SK-N-MC (cell line): ENCODE measurements around the gene SYS1.
A peak's percentile ranks its signal among the peaks of the same experiment; 100 is the strongest.
"Not testable (repeated sequence)": the region's sequence is repeated elsewhere in the genome, so short reads cannot be mapped to it uniquely, and the experiment has no call there.

Experiments
- DNase-seq: peaks from one replicate; pipeline ENCODE4 v3.0.0-alpha.2; 2011; ENCODE audit warnings: low read depth, low spot score
- H3K27ac ChIP-seq: fragments of 200-600 bp; sonication (generic); 2 replicates; pipeline ENCODE4 v1.5.1; 2016; ENCODE audit warnings: mixed run types
- H3K36me3 ChIP-seq: fragments of 200-600 bp; sonication (generic); 2 replicates; pipeline ENCODE4 v1.6.1; 2017; ENCODE audit warnings: antibody characterized with exemption, low read length, mixed read lengths; ENCODE audit not compliant: insufficient read depth
- H3K4me3 ChIP-seq: fragments of 200-600 bp; sonication (generic); 2 replicates; pipeline ENCODE4 v1.5.1; 2016
- H3K9ac ChIP-seq: fragments of 200-600 bp; sonication (generic); 2 replicates; pipeline ENCODE4 v1.8.0; 2017; ENCODE audit warnings: mixed run types, mixed read lengths; ENCODE audit not compliant: insufficient read length
- H3K9me3 ChIP-seq: fragments of 200-600 bp; sonication (generic); 2 replicates; pipeline ENCODE4 v1.6.1; 2017; ENCODE audit warnings: low read depth, mild to moderate bottlenecking, antibody characterized with exemption, low read length, moderate library complexity, mixed read lengths
- EZH2 ChIP-seq: fragments of 200-600 bp; sonication (generic); IDR thresholded peaks from one replicate; pipeline ENCODE4 v1.6.1; 2017; ENCODE audit warnings: antibody characterized with exemption
- FOXP2 ChIP-seq: optimal IDR thresholded peaks from 2 replicates; pipeline ENCODE3; 2011; ENCODE audit warnings: mild to moderate bottlenecking, moderate library complexity; ENCODE audit not compliant: insufficient read depth; ENCODE audit errors: extremely low read length, control extremely low read depth
- POLR2AphosphoS5 ChIP-seq: IDR thresholded peaks from 2 replicates; pipeline ENCODE4 v1.6.1; 2012; ENCODE audit warnings: mild to moderate bottlenecking, low read depth, low read length, borderline replicate concordance

SYS1 gene

DNA sequence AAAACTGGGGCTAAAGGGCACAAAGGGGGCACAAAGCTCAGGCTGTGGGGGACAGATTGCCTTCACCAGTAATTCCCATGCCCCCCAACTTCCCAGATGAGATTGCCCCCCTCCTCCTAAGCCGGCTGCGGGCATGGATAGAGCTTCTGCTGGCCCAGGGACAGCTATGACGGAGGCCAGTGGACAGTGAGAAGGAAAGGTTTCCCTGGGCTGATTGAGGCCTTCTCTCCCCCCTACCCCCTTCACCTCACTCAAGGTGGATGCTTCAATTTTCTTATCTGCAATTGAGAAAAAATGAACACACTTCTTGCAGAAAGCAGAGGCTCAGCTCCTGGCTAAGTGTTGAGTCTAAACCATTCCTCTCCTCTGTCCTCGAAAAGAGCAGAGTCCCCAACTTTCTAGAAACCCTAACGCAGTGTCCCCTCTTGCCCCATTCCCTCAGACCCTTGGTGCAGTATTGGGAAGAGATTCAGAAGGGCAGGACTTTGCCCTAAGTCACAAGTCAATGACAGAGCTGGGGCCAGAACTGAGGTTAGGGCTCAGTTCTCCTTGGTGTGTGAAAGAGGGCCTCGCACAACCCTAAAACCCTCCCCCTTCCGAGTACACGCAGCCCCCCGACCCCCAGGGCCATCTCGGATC is 15.5 kb upstream of the SYS1 start:
- H3K9ac ChIP-seq = peak overlapping the region; percentile 86
- no peak overlapping the region for H3K27ac ChIP-seq
- no peaks in the 10 kb centered on the region for H3K9me3 ChIP-seq
- H3K4me3 ChIP-seq = peak overlapping the region; percentile 90
- no peak for DNase-seq
- TF ChIP-seq FOXP2 = no peak
- no peak for TF ChIP-seq POLR2AphosphoS5
- TF ChIP-seq EZH2 = no peak
- H3K36me3 ChIP-seq = no peaks in the 10 kb centered on the region

DNA sequence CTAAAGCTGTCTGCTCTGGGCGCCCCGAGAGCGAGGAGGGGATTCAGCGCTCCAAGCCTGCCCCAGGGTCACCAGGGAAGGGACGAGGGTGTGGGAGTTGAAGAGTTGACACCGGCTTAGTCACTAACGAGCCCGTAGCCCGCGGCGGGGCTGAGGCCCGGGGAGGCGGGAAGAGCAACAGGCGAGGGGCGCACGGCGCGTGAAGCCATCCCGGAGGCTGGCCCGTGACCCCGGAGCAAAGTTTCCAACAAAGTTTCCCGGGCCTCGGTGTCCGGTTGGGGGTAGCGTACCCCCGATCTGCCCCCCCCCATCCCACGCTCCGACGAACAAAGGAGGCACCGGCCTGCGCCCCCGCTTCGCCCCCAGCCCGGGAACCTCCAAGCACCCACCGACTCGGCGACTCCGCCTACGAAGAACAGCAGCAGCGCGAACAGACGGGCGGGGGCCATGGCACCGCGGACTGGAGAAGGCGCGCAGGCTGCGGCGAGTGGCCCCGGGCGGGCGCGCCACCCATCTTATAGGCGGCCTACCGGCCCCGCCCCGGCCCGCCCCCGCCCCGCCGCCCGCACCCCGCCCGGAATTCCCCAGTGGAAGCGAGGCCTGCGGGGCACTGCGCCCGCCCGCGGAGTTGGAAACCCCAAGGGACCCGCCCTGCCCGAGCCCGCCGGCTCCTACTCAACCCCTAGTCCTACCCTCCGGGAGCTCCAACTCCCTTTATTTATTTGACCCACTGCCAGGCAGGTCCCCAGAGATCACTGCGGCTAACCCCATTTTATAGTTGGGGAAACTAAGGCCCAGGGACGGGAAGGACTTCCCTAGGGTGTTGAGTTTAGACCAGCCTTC is 14.8 kb upstream of the SYS1 start, which contains the start of gene SDC4:
Gene SDC4, minus strand, starts transcription at position 489 of the 843 bp plus-strand sequence. Its CDS starts 40 bp downstream, at position 449.
- peak within 1 kb of the TSS; percentile 90 for H3K4me3 ChIP-seq
- peak within 1 kb of the TSS; percentile 86 for H3K9ac ChIP-seq
- H3K27ac ChIP-seq = peak within 1 kb of the TSS; percentile 70; the same call in 1 of the 2 replicates
- no peaks in the 10 kb centered on the region for H3K9me3 ChIP-seq
- no peaks in the 10 kb centered on the region for H3K36me3 ChIP-seq
- TF ChIP-seq EZH2 = no peak
- peak; percentile 97 for TF ChIP-seq POLR2AphosphoS5
- TF ChIP-seq FOXP2 = peak; percentile 31
- DNase-seq = no peak

DNA sequence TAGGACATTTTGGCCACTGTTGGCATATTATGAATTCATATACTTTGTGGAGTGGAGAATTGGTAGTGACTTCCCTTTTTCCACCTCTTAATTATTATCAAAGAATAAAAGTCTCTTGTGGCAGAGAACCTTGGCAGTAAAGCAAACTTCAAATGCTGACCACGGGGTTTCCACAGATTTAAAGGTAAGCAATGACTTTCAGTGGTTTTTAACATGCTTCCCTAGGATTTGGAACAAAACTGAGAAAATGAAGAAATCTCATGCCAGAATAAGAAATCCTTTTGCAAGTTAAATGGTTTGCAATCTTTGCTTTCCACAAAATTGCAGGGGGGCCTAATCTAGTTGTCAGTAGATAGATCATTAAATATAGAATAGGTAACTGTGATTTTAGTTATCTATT is 12.7 kb upstream of the SYS1 start:
- H3K9ac ChIP-seq = no peak overlapping the region
- no peak for DNase-seq
- H3K4me3 ChIP-seq = no peak overlapping the region

DNA sequence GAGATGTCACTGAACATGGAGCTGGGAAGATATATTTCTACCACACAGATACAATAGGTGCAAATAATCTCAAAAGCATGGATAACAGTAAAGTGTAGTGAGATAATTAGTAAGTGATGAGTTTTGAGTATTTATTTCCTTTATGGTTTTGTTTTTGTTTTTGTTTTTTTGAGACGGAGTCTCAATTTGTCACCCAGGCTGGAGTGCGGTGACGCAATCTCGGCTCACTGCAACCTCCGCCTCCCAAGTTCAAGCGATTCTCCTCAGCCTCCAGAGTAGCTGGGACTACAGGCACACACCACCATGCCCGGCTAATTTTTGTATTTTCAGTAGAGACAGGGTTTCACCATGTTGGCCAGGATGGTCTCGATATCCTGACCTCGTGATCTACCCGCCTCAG is 12.2 kb upstream of the SYS1 start:
- H3K9ac ChIP-seq, H3K4me3 ChIP-seq, H3K36me3 ChIP-seq, H3K27ac ChIP-seq, H3K9me3 ChIP-seq, DNase-seq: not testable (repeated sequence)

More for the DNA sequence above, 12.7 kb upstream of the SYS1 start:
- H3K9me3 ChIP-seq = no peaks in the 10 kb centered on the region
- H3K27ac ChIP-seq = 0 out of 2 replicates have a peak overlapping the region, but pooled peaks have one; percentile 1
- H3K36me3 ChIP-seq = no peaks in the 10 kb centered on the region
- no peak for TF ChIP-seq FOXP2
- TF ChIP-seq EZH2 = no peak
- no peak for TF ChIP-seq POLR2AphosphoS5

DNA sequence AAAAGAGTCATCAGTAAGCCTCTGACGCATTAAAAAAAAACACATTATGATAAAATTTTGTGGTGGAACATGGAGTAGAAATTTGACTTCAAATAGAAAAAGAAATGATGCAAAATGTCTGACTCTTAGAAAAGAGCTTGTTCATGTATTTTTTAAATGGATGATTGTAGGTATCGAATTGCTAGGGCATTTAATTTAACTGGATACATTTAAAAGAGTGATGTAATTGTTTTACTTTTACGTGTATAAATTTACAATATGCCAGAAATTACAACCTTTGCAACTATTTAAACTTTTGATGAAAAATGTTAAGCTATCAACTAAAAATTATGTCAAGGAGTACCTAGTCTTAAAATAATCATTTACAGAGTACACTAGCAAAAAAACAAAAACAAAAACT is 10.2 kb upstream of the SYS1 start:
- no peaks in the 10 kb centered on the region for H3K36me3 ChIP-seq
- TF ChIP-seq FOXP2 (no peak), POLR2AphosphoS5 (no peak), EZH2 (no peak)
- H3K27ac ChIP-seq = no peak overlapping the region
- no peaks in the 10 kb centered on the region for H3K9me3 ChIP-seq
- no peak overlapping the region for H3K4me3 ChIP-seq
- no peak for DNase-seq
- no peak overlapping the region for H3K9ac ChIP-seq

DNA sequence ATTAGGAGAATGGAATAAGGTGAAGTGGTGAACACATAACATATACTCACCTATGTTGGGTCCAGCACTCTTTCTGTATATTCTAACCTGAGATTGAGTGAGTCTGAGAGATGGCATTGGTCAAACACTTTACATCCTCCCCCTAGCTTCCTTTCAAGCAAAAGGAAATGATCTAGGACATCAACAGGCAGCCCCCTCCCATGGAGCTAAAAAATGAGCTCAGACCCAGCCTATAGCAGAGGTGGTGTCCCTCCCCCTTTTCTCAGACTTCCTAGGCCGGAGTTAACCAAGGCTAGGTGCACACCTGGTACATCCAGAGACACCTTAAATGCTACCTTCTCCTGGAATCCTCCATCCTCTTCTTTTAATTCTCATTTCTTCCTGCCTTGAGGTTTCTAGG is 9.2 kb upstream of the SYS1 start:
- Histone ChIP-seq H3K4me3 (no peak overlapping the region), H3K27ac (no peak overlapping the region), H3K9me3 (no peaks in the 10 kb centered on the region), H3K36me3 (no peaks in the 10 kb centered on the region), H3K9ac (no peak overlapping the region)
- TF ChIP-seq FOXP2 (no peak), POLR2AphosphoS5 (no peak), EZH2 (no peak)
- DNase-seq = no peak

DNA sequence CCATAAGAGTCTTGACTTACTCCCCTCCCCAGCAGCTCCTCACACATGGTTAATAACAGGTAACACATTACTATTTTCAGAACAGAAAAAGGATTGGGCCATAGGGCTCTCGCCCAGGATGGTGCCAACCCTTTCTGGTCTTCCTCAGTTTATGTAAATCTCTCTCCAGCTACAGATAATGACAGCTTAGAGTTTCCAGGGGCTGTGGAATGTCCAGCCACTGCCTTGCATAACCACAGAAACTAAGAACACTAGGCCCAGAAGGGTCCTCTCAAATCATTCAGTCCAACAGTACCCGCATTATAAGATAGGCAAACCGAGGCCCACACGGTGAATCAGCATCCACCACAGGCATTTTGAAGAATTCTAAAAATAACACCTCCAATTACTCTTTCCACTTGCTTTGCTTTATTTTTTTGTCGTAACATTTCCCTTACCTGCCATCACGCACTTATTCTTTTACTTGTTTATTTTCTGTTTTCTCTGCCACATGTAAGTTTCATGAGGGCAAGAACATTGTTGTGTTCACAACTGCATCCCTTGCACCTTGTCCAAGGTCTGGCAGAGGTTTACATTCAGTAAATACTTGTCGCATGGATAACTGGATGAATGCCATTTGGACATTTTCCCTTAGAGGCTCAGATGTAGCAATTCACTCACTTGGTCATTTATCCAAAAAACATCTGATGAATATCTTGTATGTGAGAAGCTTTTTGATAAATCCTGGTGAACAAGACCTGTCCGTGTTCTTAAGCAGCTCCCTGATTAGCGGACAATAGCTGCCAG is 8.3 kb upstream of the SYS1 start:
- H3K36me3 ChIP-seq = no peaks in the 10 kb centered on the region
- no peak overlapping the region for H3K9ac ChIP-seq
- H3K27ac ChIP-seq = no peak overlapping the region
- no peaks in the 10 kb centered on the region for H3K9me3 ChIP-seq
- no peak overlapping the region for H3K4me3 ChIP-seq
- no peak for DNase-seq
- TF ChIP-seq EZH2 (no peak), POLR2AphosphoS5 (no peak), FOXP2 (no peak)

DNA sequence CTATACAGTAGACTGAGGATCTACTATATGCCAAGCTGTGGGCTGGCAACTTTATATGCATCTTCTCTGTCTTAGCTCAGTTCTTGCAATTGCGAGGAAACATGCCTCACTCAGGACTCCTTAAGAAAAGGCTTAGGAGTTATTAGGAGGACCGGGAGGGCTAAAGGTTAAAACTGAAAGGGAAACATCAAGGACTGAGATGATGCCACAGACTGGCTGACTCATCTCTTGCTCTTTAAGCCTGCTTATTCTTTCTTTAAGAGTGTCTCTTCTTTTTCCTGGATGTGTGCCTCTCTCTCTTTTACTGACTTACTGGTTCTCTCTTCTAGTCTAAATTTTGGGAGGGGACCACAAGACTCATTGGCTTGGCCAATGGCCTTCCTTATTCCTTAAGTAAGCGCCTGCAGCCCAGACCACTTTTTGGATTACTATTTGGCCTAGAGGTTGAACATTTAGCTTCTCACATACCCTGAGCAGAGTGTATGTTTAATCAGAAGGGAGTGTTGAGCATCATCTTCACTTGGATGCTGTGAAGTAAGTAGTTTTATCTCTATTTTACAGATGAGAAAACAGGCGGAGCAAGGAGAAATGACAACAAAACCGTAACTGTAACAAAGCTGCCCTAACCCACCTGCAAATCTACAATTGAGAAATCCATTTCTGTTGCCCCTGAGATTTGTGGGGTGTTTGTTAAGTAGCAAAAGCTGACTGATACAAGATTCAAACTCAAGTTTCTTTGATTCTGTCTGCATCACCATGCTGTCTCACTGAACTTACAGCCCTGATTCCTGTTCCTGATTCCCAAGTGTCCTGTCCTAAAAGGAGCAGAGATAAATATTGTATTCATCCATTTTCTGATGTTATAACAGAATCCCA is 7.5 kb upstream of the SYS1 start:
- Histone ChIP-seq H3K9me3 (no peaks in the 10 kb centered on the region), H3K9ac (no peak overlapping the region), H3K36me3 (no peaks in the 10 kb centered on the region), H3K4me3 (no peak overlapping the region), H3K27ac (no peak overlapping the region)
- DNase-seq = no peak
- TF ChIP-seq EZH2 (no peak), POLR2AphosphoS5 (no peak), FOXP2 (no peak)
